Lung (tissue), 12 donors: ENCODE results near the gene TMEM270. TPM values are rescaled to one million over a fixed set of nuclear protein-coding genes. Genes with fewer than 3 reads are reported as not detected.

Source experiments
- ATAC-seq: fragments of 200-7000 bp; cut with Tn5 transposase; one replicate; pipeline ENCODE4 v1.9.1; 2020; ENCODE audit warnings: moderate number of reproducible peaks; ENCODE audit not compliant: insufficient read depth, low FRiP score
- DNase-seq, 3 donors: peaks; one replicate each; pipeline ENCODE4 v3.0.0-alpha.2; 2013 to 2017
- H3K27ac ChIP-seq, 2 donors: one replicate each; pipeline ENCODE4 v1.5.1; 2013; ENCODE audit warnings: mild to moderate bottlenecking in 2 of 2, moderate library complexity in 2 of 2, control low read depth in 1 of 2, inconsistent platforms in 1 of 2, low read depth in 1 of 2, low read length in 1 of 2
- H3K27me3 ChIP-seq, 3 donors: one replicate each; pipeline ENCODE4 v1.5.1; 2013; ENCODE audit warnings: low read length in 2 of 3; ENCODE audit not compliant: control insufficient read depth in 3 of 3, insufficient read depth in 3 of 3
- H3K36me3 ChIP-seq, 4 donors: one replicate each; pipeline ENCODE4 v1.5.1; 2013; ENCODE audit warnings: low read length in 4 of 4, mild to moderate bottlenecking in 1 of 4, moderate library complexity in 1 of 4; ENCODE audit not compliant: control insufficient read depth in 4 of 4, insufficient read depth in 4 of 4
- H3K4me1 ChIP-seq, 5 donors: one replicate each; pipeline ENCODE4 v1.5.1; 2013; ENCODE audit warnings: low read length in 5 of 5, mild to moderate bottlenecking in 2 of 5, moderate library complexity in 1 of 5; ENCODE audit not compliant: control insufficient read depth in 5 of 5, insufficient read depth in 5 of 5
- H3K4me3 ChIP-seq: one replicate; pipeline ENCODE4 v1.5.1; 2013; ENCODE audit warnings: mild to moderate bottlenecking, control low read depth, moderate library complexity
- H3K9ac ChIP-seq, 2 donors: one replicate each; pipeline ENCODE4 v1.5.1; 2013; ENCODE audit warnings: low read length in 2 of 2, control low read depth in 1 of 2; ENCODE audit not compliant: insufficient read depth in 1 of 2
- H3K9me3 ChIP-seq, 4 donors: one replicate each; pipeline ENCODE4 v1.5.1; 2013; ENCODE audit warnings: low read length in 3 of 4, mild to moderate bottlenecking in 1 of 4, moderate library complexity in 1 of 4; ENCODE audit not compliant: control insufficient read depth in 4 of 4, insufficient read depth in 3 of 4
- CTCF ChIP-seq: IDR thresholded peaks from 2 replicates; pipeline ENCODE4 v1.5.1; 2012; ENCODE audit warnings: mild to moderate bottlenecking; ENCODE audit errors: control extremely low read depth, extremely low read depth
- WGBS, 2 donors: extraction: QIAGEN DNeasy Blood & Tissue Kit; methylation state at CpG; one replicate each; pipeline ENCODE4 v1.1.7; 2013; 5-methylcytosine and 5-hydroxymethylcytosine counted together
- polyA plus RNA-seq, 2 donors: library from polyadenylated mRNA; stranded (reverse); fragments of 200-250 nt; gene quantifications; one replicate each; pipeline ENCODE4 v1.2.1, GENCODE V29; 2013
- total RNA-seq, 2 donors: library from RNA; depleted of rRNA in 1 of 2; stranded (reverse); fragments of >200 nt in 1 of 2; gene quantifications; one replicate each; pipeline ENCODE4 v1.2.1, GENCODE V29; 2014 to 2021
- donor health status: control.
- donor health status: control.
- donor health status: Bipolar disorder and iron deficiency.
- donor health status: healthy.
- donor health status: DM: yes; HTN: yes; CAD: no.

The TMEM270 gene
- total and polyA plus RNA-seq, 4 donors: 0.19 to 1.1 (median 0.20) TPM; not detected in 1

GRCh38 chr7:73879977-73880681 is 19.2 kb downstream of the TMEM270 start:
- no peak for TF ChIP-seq CTCF

GRCh38 chr7:73880755-73881328 is 19.9 kb downstream of the TMEM270 start:
- Histone ChIP-seq H3K36me3 (no peaks in the 10 kb centered on the region), H3K27me3 (no peaks in the 10 kb centered on the region), H3K9ac (no peak overlapping the region), H3K4me1 (peaks cover 0 to 37% (median 24%) of the 10 kb centered on the region in 5 donors), H3K9me3 (no peaks in the 10 kb centered on the region), H3K27ac (peak overlapping the region; percentile 60 to 68), H3K4me3 (no peak overlapping the region)
- ATAC-seq: no peak
- TF ChIP-seq CTCF: no peak
- no peak for DNase-seq
- 48 to 67% methylated on average over 13 of the region's 13 CpGs for WGBS, 2 donors

More at GRCh38 chr7:73879977-73880681, 19.2 kb downstream of the TMEM270 start:
- 41 to 67% methylated on average over 18 of the region's 18 CpGs for WGBS, 2 donors
- Histone ChIP-seq H3K27ac (peak overlapping the region in 1 of 2 donors; percentile 68), H3K4me3 (no peak overlapping the region), H3K4me1 (peaks cover 0 to 36% (median 24%) of the 10 kb centered on the region in 5 donors), H3K27me3 (no peaks in the 10 kb centered on the region), H3K36me3 (no peaks in the 10 kb centered on the region), H3K9ac (no peak overlapping the region), H3K9me3 (no peaks in the 10 kb centered on the region)
- DNase-seq: peak; percentile 78 to 94 (median 89)
- peak; percentile 65 for ATAC-seq

- Histone ChIP-seq H3K4me3 (no peak overlapping the region), H3K9ac (no peak overlapping the region), H3K27me3 (no peaks in the 10 kb centered on the region), H3K9me3 (no peaks in the 10 kb centered on the region), H3K4me1 (peaks cover 0 to 42% (median 29%) of the 10 kb centered on the region in 5 donors), H3K36me3 (no peaks in the 10 kb centered on the region), H3K27ac (peak overlapping the region; percentile 60 to 68)
- TF ChIP-seq CTCF: no peak
- ATAC-seq: no peak
- no peak for DNase-seq
- WGBS, 2 donors: 42 to 57% methylated on average over 5 of the region's 5 CpGs
Measured at GRCh38 chr7:73881352-73882046, 20.5 kb downstream of the TMEM270 start.
